Testis (tissue), 3 donors: ENCODE results near the gene BHLHE40. TPM values are rescaled to one million over a fixed set of nuclear protein-coding genes. Genes with fewer than 3 reads are reported as not detected.

Experiments used
- DNase-seq: peaks from one replicate; pipeline ENCODE4 v3.0.0-alpha.2; 2019
- H3K27ac ChIP-seq, 2 donors: fragments of 200-600 bp; sonication (generic); one replicate each; pipeline ENCODE4 v1.5.1; 2019
- H3K27me3 ChIP-seq: fragments of 200-600 bp; sonication (generic); one replicate; pipeline ENCODE4 v1.5.1; 2019
- H3K36me3 ChIP-seq: fragments of 200-600 bp; sonication (generic); one replicate; pipeline ENCODE4 v1.5.1; 2017; ENCODE audit warnings: low read depth; ENCODE audit errors: missing control alignments
- H3K4me1 ChIP-seq: fragments of 200-600 bp; sonication (generic); one replicate; pipeline ENCODE4 v1.5.1; 2019
- H3K4me3 ChIP-seq, 2 donors: fragments of 200-600 bp; sonication (generic); one replicate each; pipeline ENCODE4 v1.5.1; 2017 to 2019
- H3K9me3 ChIP-seq: fragments of 200-600 bp; sonication (generic); one replicate; pipeline ENCODE4 v1.5.1; 2017
- CTCF ChIP-seq, 3 experiments: fragments of 450-650 bp in 2 of 3; fragments of 200-600 bp in 1 of 3; sonication (generic) in 1 of 3; IDR thresholded peaks; one replicate each; pipeline ENCODE4 v1.5.1; 2016 to 2019; ENCODE audit warnings: antibody characterized with exemption in 3 of 3, mild to moderate bottlenecking in 2 of 3, moderate library complexity in 1 of 3
- POLR2A ChIP-seq: fragments of 450-650 bp; IDR thresholded peaks from one replicate; pipeline ENCODE4 v1.6.1; 2017; ENCODE audit warnings: antibody characterized with exemption, mild to moderate bottlenecking, moderate library complexity
- WGBS, 2 donors: methylation state at CpG; one replicate each; pipeline ENCODE4 v1.1.5; 2018; 5-methylcytosine and 5-hydroxymethylcytosine counted together
- intact Hi-C: fragments of 100-400 bp; cut with DNase I; formaldehyde crosslinking; loops from one replicate; pipeline ENCODE4 v1.15.1; 2023; ENCODE audit warnings: low total_unique reads
- polyA plus RNA-seq: library from polyadenylated mRNA; stranded (reverse); fragments of 350-450 nt; fragmentation: Illumina TruSeq; extraction: RNeasy Lipid Tissue Mini Kit (QIAGEN cat#74804); gene quantifications from one replicate; pipeline ENCODE4 v1.2.3, GENCODE V29; 2014; ENCODE audit warnings: low read depth, low replicate concordance; ENCODE audit not compliant: insufficient read depth
- total RNA-seq, 2 donors: library from RNA; depleted of rRNA; stranded (reverse); fragments of >200 nt; gene quantifications; one replicate each; pipeline ENCODE4 v1.2.3, GENCODE V29; 2016

BHLHE40 gene
- total and polyA plus RNA-seq, 3 donors from 2014 or later = 26.2 to 40.6 (median 28.7) TPM

- WGBS, 2 donors = 41 to 52% methylated on average over 3 to 5 of the region's 5 CpGs
Measured at GRCh38 chr3:5026046-5026362, 46.8 kb downstream of the BHLHE40 start.

GRCh38 chr3:5029715-5030114 lies 50.5 kb downstream of the BHLHE40 start:
- 93 to 95% methylated on average over 1 of the region's 1 CpG for WGBS, 2 donors
- intact Hi-C loops = no loop called here
- Histone ChIP-seq H3K9me3 (no peaks in the 10 kb centered on the region), H3K4me3 (no peak overlapping the region), H3K4me1 (no peaks in the 10 kb centered on the region), H3K36me3 (no peaks in the 10 kb centered on the region), H3K27ac (no peak overlapping the region), H3K27me3 (no peaks in the 10 kb centered on the region)
- DNase-seq = no peak
- TF ChIP-seq CTCF (IDR thresholded peaks at IDR 0.05) (no peak), POLR2A (no peak)

More at GRCh38 chr3:5026046-5026362, 46.8 kb downstream of the BHLHE40 start:
- DNase-seq = no peak
- H3K4me1 ChIP-seq = no peaks in the 10 kb centered on the region
- H3K36me3 ChIP-seq = no peaks in the 10 kb centered on the region
- H3K27ac ChIP-seq = peak overlapping the region in 1 of 2 donors; percentile 75
- intact Hi-C loops = no loop called here
- peak overlapping the region; percentile 60 to 61 for H3K4me3 ChIP-seq
- TF ChIP-seq CTCF (IDR thresholded peaks at IDR 0.05) (no peak), POLR2A (no peak)
- no peaks in the 10 kb centered on the region for H3K27me3 ChIP-seq
- no peaks in the 10 kb centered on the region for H3K9me3 ChIP-seq

GRCh38 chr3:5030152-5030551 lies 50.9 kb downstream of the BHLHE40 start:
- TF ChIP-seq CTCF (IDR thresholded peaks at IDR 0.05) (no peak), POLR2A (no peak)
- WGBS, 2 donors = 89 to 92% methylated on average over 5 of the region's 5 CpGs
- no peaks in the 10 kb centered on the region for H3K4me1 ChIP-seq
- H3K4me3 ChIP-seq = no peak overlapping the region
- intact Hi-C loops = no loop called here
- no peaks in the 10 kb centered on the region for H3K9me3 ChIP-seq
- no peak overlapping the region for H3K27ac ChIP-seq
- H3K27me3 ChIP-seq = no peaks in the 10 kb centered on the region
- no peaks in the 10 kb centered on the region for H3K36me3 ChIP-seq
- DNase-seq = no peak

- WGBS, 2 donors = 74 to 82% methylated on average over 6 of the region's 6 CpGs
- Histone ChIP-seq H3K4me1 (no peaks in the 10 kb centered on the region), H3K36me3 (no peaks in the 10 kb centered on the region), H3K27ac (no peak overlapping the region), H3K27me3 (no peaks in the 10 kb centered on the region), H3K9me3 (no peaks in the 10 kb centered on the region), H3K4me3 (no peak overlapping the region)
- intact Hi-C loops = no loop called here
- DNase-seq = no peak
- no peak for TF ChIP-seq POLR2A
- no peak for TF ChIP-seq CTCF (IDR thresholded peaks at IDR 0.05)
Measured at GRCh38 chr3:5032844-5033243, 53.6 kb downstream of the BHLHE40 start.

Other genes with a start within 250 kb of the BHLHE40 start
- 10 to 100 TPM; 50.1 to 54.5 TPM for gene ARL8B, start 142.9 kb downstream of the BHLHE40 start, total RNA-seq
- 60.4 TPM for gene ARL8B, start 142.9 kb downstream of the BHLHE40 start, polyA plus RNA-seq
- gene EDEM1, start 208.3 kb downstream of the BHLHE40 start, total RNA-seq = 10 to 100 TPM; 30.3 to 33.5 TPM
- gene EDEM1, start 208.3 kb downstream of the BHLHE40 start, polyA plus RNA-seq = 28.6 TPM